Measurements from ENCODE around the gene ZFYVE9. TPM values are rescaled to one million over a fixed set of nuclear protein-coding genes. Genes with fewer than 3 reads are reported as not detected.

ZFYVE9 gene
- total and polyA plus RNA-seq, 2 of the 4 experiments (the other 2 are of a cell fraction), result 8.3 to 28.7 TPM

GRCh38 chr1:52296345-52296744 lies 154.5 kb downstream of the ZFYVE9 start:
- ChIA-PET POLR2A (ENCODE audit: unreplicated experiment) (no interaction called here), CTCF (interaction anchor here (0.6 to 1.6 kb wide), 7 partner anchors 14 to 390 kb away, joined by 3 to 20 read pairs (median 3); no protein-coding TSS in a partner anchor)
- Histone ChIP-seq H4K8ac (ENCODE audit: low read depth in 2 of 2, low read length in 2 of 2) (no peak overlapping the region), H2BK15ac (ENCODE audit: low read depth, low read length) (no peak overlapping the region), H4K91ac (ENCODE audit: insufficient read depth, low read depth, low read length) (no peak overlapping the region), H3K27ac (ENCODE audit: insufficient read depth, low read length) (no peak overlapping the region), H3K56ac (ENCODE audit: extremely low read depth, insufficient read depth, low read length) (no peak overlapping the region), H3K9me3 (ENCODE audit: control insufficient read depth, insufficient read depth, low read length) (no peaks in the 10 kb centered on the region), H3K36me3 (ENCODE audit: control insufficient read depth, insufficient read depth, low read length) (no peaks in the 10 kb centered on the region; the same call in 1 of the 2 replicates), H3K14ac (replicated peaks; ENCODE audit: low read depth, low read length) (no peak overlapping the region), H3K4ac (ENCODE audit: low read depth, low read length) (no peak overlapping the region), H2BK20ac (ENCODE audit: low read depth, low read length) (no peak overlapping the region), H2BK120ac (ENCODE audit: low read depth, low read length) (no peak overlapping the region), H4K20me1 (ENCODE audit: insufficient read depth, low read length) (no peaks in the 10 kb centered on the region), H2AK5ac (ENCODE audit: low read depth, low read length) (no peak overlapping the region), H2BK5ac (ENCODE audit: low read depth, low read length, poor library complexity, severe bottlenecking) (no peak overlapping the region), H3K18ac (ENCODE audit: low read depth, low read length) (no peak overlapping the region), H3K23ac (ENCODE audit: low read depth, low read length) (no peak overlapping the region), H4K5ac (ENCODE audit: low read depth, low read length) (no peak overlapping the region), H3K9ac (ENCODE audit: low read depth, low read length) (no peak overlapping the region), H3K4me3 (ENCODE audit: insufficient read depth, low read depth, low read length) (no peak overlapping the region), H2AFZ (replicated peaks; ENCODE audit: low read length, poor library complexity) (no peak overlapping the region), H3K9me1 (ENCODE audit: insufficient read depth, low read length) (0 out of 2 replicates have a peak, but pooled peaks cover 3% of the 10 kb centered on the region), H3K79me1 (ENCODE audit: low read depth in 1 of 2, low read length in 2 of 2) (peaks cover 0 to 5% of the 10 kb centered on the region in 2 experiments; a peak in 2 of 4 replicates), H3K4me1 (ENCODE audit: control insufficient read depth, insufficient read depth, low read length) (no peaks in the 10 kb centered on the region), H2AK9ac (replicated peaks; ENCODE audit: low read depth, low read length, poor library complexity) (no peak overlapping the region), H3K27me3 (ENCODE audit: control insufficient read depth, insufficient read depth, low read length) (no peaks in the 10 kb centered on the region), H3K4me2 (ENCODE audit: low read depth, low read length) (no peak overlapping the region)
- 25% methylated on average over 1 of the region's 2 CpGs; no CpG with 5 or more reads in 1 of the 2 experiments for WGBS, 2 experiments (ENCODE audit: extremely low coverage in 2 of 2, insufficient read length in 1 of 2)
- ATAC-seq (ENCODE audit: low read depth) (peak; percentile 92), DNase-seq (peak; percentile 68)
- in situ Hi-C loops (cut with MboI; ENCODE audit: low sequenced_read_pairs) (loop anchor here (5.0 to 25.0 kb wide), 2 partner anchors 169 to 409 kb away; partner anchors contain the start of gene NRDC), dilution Hi-C loops (cut with HindIII; ENCODE audit: low sequenced_read_pairs, unreplicated experiment) (no loop called here), intact Hi-C loops (cut with micrococcal nuclease) (loop anchor here (1.0 kb wide), 2 partner anchors 154 to 169 kb away; partner anchors contain the start of gene ZFYVE9)
- no TSS peak for BruUV-seq (replicated peaks)
- TF ChIP-seq RAD21 (IDR thresholded peaks at IDR 0.05; ENCODE audit: low read length) (peak; percentile 90), SMC3 (IDR thresholded peaks at IDR 0.05; ENCODE audit: low read depth, low read length) (peak; percentile 94), USF2 (IDR thresholded peaks at IDR 0.05; ENCODE audit: low read depth, low read length) (no peak), BHLHE40 (IDR thresholded peaks at IDR 0.05; ENCODE audit: low read depth, low read length) (peak; percentile 9; the same call in 1 of the 2 replicates), CTCF (conservative IDR thresholded peaks at IDR 0.05; ENCODE audit: low read depth, low read length) (peak; percentile 88)

Measured in IMR-90 (cell line).